Naive thymus-derived CD4-positive, alpha-beta T cell (primary cell): ENCODE measurements around the gene TTC7B. TPM values are rescaled to one million over a fixed set of nuclear protein-coding genes. Genes with fewer than 3 reads are reported as not detected.

ENCODE experiments used
- ATAC-seq: fragments of 150-1000 bp; cut with Tn5 transposase; 2 replicates; pipeline ENCODE4 v1.10.0; 2021; ENCODE audit warnings: mild to moderate bottlenecking, moderate library complexity
- CTCF ChIA-PET: fragments of 350-600 bp; sonication (Branson Sonifier 250); formaldehyde crosslinking; loops from one replicate; lab custom pipeline; 2021; ENCODE audit warnings: antibody characterized with exemption; lab: Charles Lee
- POLR2A ChIA-PET: fragments of 350-600 bp; sonication (Branson Sonifier 250); formaldehyde crosslinking; loops from one replicate; lab custom pipeline; 2021; ENCODE audit warnings: antibody characterized with exemption, inconsistent platforms; lab: Charles Lee
- DNase-seq, 9 donors: peaks; one replicate each; pipeline versions ENCODE4 v3.0.0 to v3.0.0-alpha.2; 2020 to 2022; ENCODE audit warnings: mixed read lengths in 1 of 9
- H3K27ac ChIP-seq: one replicate; pipeline ENCODE4 v1.7.0; 2013; ENCODE audit warnings: mild to moderate bottlenecking, low read depth, low read length, moderate library complexity
- H3K27me3 ChIP-seq, 2 donors: one replicate each; pipeline ENCODE4 v1.7.0; 2013; ENCODE audit warnings: low read length in 2 of 2, mild to moderate bottlenecking in 2 of 2, moderate library complexity in 2 of 2; ENCODE audit not compliant: control insufficient read depth in 2 of 2, insufficient read depth in 2 of 2
- H3K36me3 ChIP-seq, 3 experiments: 1 replicate in 2 of 3; 2 replicates in 1 of 3; pipeline ENCODE4 v1.7.0; 2013; ENCODE audit warnings: low read length in 3 of 3, mild to moderate bottlenecking in 3 of 3, moderate library complexity in 1 of 3; ENCODE audit not compliant: insufficient read depth in 3 of 3, control insufficient read depth in 2 of 3
- H3K4me1 ChIP-seq, 2 donors: one replicate each; pipeline ENCODE4 v1.7.0; 2013; ENCODE audit warnings: low read length in 2 of 2, mild to moderate bottlenecking in 2 of 2, moderate library complexity in 1 of 2; ENCODE audit not compliant: control insufficient read depth in 2 of 2, insufficient read depth in 2 of 2
- H3K4me3 ChIP-seq: 2 replicates; pipeline ENCODE4 v1.7.0; 2013; ENCODE audit warnings: mild to moderate bottlenecking, low read length
- H3K9me3 ChIP-seq, 3 experiments: 1 replicate in 2 of 3; 2 replicates in 1 of 3; pipeline ENCODE4 v1.7.0; 2013; ENCODE audit warnings: low read length in 3 of 3; ENCODE audit not compliant: control insufficient read depth in 2 of 3
- H3K27ac Mint-ChIP-seq, 9 donors: one replicate each; pipeline ENCODE4 v1.8.0; 2020 to 2022; ENCODE audit warnings: mixed read lengths in 9 of 9, mild to moderate bottlenecking in 8 of 9, moderate library complexity in 5 of 9, inconsistent platforms in 2 of 9
- H3K27me3 Mint-ChIP-seq, 5 donors: one replicate each; pipeline ENCODE4 v1.8.0; 2021 to 2022; ENCODE audit warnings: mixed read lengths in 5 of 5, mild to moderate bottlenecking in 1 of 5
- H3K36me3 Mint-ChIP-seq, 5 donors: one replicate each; pipeline ENCODE4 v1.8.0; 2020 to 2022; ENCODE audit warnings: mixed read lengths in 5 of 5, mild to moderate bottlenecking in 3 of 5, inconsistent platforms in 1 of 5
- H3K4me1 Mint-ChIP-seq, 7 donors: one replicate each; pipeline ENCODE4 v1.8.0; 2020 to 2022; ENCODE audit warnings: mixed read lengths in 7 of 7, mild to moderate bottlenecking in 3 of 7, inconsistent platforms in 1 of 7
- H3K4me3 Mint-ChIP-seq, 10 donors: one replicate each; pipeline ENCODE4 v1.8.0; 2020 to 2022; ENCODE audit warnings: mild to moderate bottlenecking in 10 of 10, mixed read lengths in 10 of 10, moderate library complexity in 6 of 10, inconsistent platforms in 2 of 10
- H3K9me3 Mint-ChIP-seq, 11 donors: one replicate each; pipeline ENCODE4 v1.8.0; 2020 to 2022; ENCODE audit warnings: mixed read lengths in 11 of 11, mild to moderate bottlenecking in 4 of 11, inconsistent platforms in 1 of 11, moderate library complexity in 1 of 11
- intact Hi-C, 2 donors: fragments of 100-400 bp; cut with micrococcal nuclease; formaldehyde crosslinking; loops; one replicate each; pipeline ENCODE4 v1.15.1; 2023
- polyA plus RNA-seq, 2 donors: library from polyadenylated mRNA; unstranded; fragments of 300-500 nt; fragmentation: Illumina TruSeq; gene quantifications; one replicate each; pipeline ENCODE4 v1.2.3, GENCODE V29; 2021
- total RNA-seq, 6 experiments: library from RNA in 5 of 6; stranded (reverse) in 5 of 6; gene quantifications; 1 replicate in 5 of 6; 2 replicates in 1 of 6; pipeline ENCODE4 v1.2.3 and lab custom pipeline; 2021 to 2026

Gene TTC7B
- total and polyA plus RNA-seq, 7 experiments from 2014 or later = 0.08 to 9.5 (median 3.4) TPM; not detected in 2

DNA sequence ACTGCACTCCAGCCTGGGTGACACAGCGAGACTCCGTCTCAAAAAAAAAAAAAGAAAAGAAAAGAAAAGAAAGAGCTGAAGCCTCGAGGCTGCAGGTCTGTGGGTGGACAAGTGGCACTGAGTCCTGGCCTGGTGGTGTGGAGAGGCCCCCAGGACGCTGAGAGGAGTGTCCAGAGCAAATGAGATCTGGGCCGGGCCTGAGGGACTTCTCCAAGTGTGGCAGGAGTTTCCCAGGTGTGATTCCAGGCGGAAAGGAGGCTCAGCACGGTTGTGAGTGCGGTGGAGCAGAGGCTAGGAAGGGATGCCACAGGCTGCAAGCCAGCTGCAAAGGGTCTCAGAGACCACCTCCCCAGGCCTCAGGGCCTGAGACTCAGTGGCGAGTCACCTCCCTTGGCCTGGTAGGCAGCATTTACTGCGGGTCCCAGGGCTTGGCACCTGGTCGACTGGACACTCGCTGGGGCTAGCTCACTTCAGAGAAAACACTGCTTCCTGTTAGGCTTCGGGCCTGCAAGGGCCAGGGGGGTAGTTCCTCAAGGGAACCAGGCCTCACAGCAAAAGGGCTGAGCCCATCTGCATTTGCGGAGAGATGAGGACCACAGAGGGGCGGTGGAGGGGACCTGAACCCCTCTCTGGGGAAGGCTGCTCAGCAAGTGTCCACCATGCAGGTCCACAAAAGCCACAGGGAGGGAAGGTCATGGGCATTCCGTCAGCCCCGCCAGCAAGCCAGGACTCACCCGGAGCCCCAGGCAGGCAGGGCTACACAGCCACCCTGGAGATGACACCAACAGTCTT is 11.7 kb downstream of the TTC7B start:
- H3K27ac Mint-ChIP-seq = no peak overlapping the region
- Histone ChIP-seq H3K27ac (no peak overlapping the region), H3K27me3 (no peaks in the 10 kb centered on the region), H3K4me3 (no peak overlapping the region), H3K4me1 (no peaks in the 10 kb centered on the region), H3K36me3 (no peaks in the 10 kb centered on the region), H3K9me3 (no peaks in the 10 kb centered on the region)
- ChIA-PET POLR2A (no interaction called here), CTCF (no interaction called here)
- DNase-seq = no peak
- no peak overlapping the region for H3K4me3 Mint-ChIP-seq
- intact Hi-C loops = no loop called here
- no peaks in the 10 kb centered on the region for H3K27me3 Mint-ChIP-seq
- H3K36me3 Mint-ChIP-seq = peaks cover 0 to 4% (median 0%) of the 10 kb centered on the region in 5 donors
- peaks cover 0 to 8% (median 0%) of the 10 kb centered on the region in 11 donors for H3K9me3 Mint-ChIP-seq
- no peak for ATAC-seq
- H3K4me1 Mint-ChIP-seq = peaks cover 6 to 17% (median 10%) of the 10 kb centered on the region in 7 donors

DNA sequence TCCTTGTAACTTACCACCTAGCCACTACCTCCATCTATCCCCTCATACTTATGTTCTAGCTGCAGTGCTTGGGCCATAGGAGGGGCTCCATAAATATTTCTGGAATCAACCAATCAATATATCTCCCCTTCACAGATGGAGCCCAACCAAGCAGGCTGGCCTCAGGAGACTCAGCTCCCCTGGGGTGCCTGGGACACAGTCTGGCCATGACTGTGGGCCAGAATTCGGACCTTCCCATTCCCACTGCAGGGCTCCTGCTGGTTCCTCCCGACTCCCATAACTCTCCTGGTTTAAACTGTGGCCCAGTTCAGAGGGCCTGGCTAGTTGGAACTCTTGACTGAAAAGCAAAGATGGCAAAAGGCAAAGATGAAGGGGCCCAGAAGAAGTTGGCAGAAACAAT is 13.0 kb downstream of the TTC7B start:
- no peak overlapping the region for H3K4me3 ChIP-seq
- Mint-ChIP-seq H3K4me1 (peaks cover 6 to 20% (median 10%) of the 10 kb centered on the region in 7 donors), H3K4me3 (peak overlapping the region in 1 of 10 donors; percentile 1), H3K36me3 (peaks cover 0 to 9% (median 0%) of the 10 kb centered on the region in 5 donors), H3K27ac (no peak overlapping the region), H3K9me3 (peaks cover 0 to 12% (median 0%) of the 10 kb centered on the region in 11 donors), H3K27me3 (no peaks in the 10 kb centered on the region)
- ChIA-PET CTCF (no interaction called here), POLR2A (no interaction called here)
- intact Hi-C loops = no loop called here
- H3K27ac ChIP-seq = no peak overlapping the region
- ATAC-seq (no peak), DNase-seq (no peak)
- no peaks in the 10 kb centered on the region for H3K27me3 ChIP-seq
- H3K4me1 ChIP-seq = no peaks in the 10 kb centered on the region
- no peaks in the 10 kb centered on the region for H3K36me3 ChIP-seq
- no peaks in the 10 kb centered on the region for H3K9me3 ChIP-seq

GRCh38 chr14:90799420-90799819 is 16.8 kb downstream of the TTC7B start:
- no peak overlapping the region for H3K4me3 ChIP-seq
- H3K4me3 Mint-ChIP-seq = peak overlapping the region in 2 of 10 donors; percentile 23 to 44
- H3K9me3 Mint-ChIP-seq = peaks cover 0 to 12% (median 0%) of the 10 kb centered on the region in 11 donors
- H3K27me3 Mint-ChIP-seq = no peaks in the 10 kb centered on the region
- H3K27me3 ChIP-seq = no peaks in the 10 kb centered on the region
- no peaks in the 10 kb centered on the region for H3K9me3 ChIP-seq
- H3K27ac Mint-ChIP-seq = no peak overlapping the region
- POLR2A ChIA-PET = interaction anchor here (1.6 kb wide), 1 partner anchor 11 kb away, joined by 4 read pairs; no protein-coding TSS in a partner anchor
- H3K36me3 ChIP-seq = no peaks in the 10 kb centered on the region
- H3K4me1 Mint-ChIP-seq = peaks cover 6 to 20% (median 10%) of the 10 kb centered on the region in 7 donors
- no peaks in the 10 kb centered on the region for H3K4me1 ChIP-seq
- no peak overlapping the region for H3K27ac ChIP-seq
- CTCF ChIA-PET = no interaction called here
- intact Hi-C loops = no loop called here
- DNase-seq (no peak), ATAC-seq (no peak)
- peaks cover 0 to 9% (median 0%) of the 10 kb centered on the region in 5 donors for H3K36me3 Mint-ChIP-seq

DNA sequence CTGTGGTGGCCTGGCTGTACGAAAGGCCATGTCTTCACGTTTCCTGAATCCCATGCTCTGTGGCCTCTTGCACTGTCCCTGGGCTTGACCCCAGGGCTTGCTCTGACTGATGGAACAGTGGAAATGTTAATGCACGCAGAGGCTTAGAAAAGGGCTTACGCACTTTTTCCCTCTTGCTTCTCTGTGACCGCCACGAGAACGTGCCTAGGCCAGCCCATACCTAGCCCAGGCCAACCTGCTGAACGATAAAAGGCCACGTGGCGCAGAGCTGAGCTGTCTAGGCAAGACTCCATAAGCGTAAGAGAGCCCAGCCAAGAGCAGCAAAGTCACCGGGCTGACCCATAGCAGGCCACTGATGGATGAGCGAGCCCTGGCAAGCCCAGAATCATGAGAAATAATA is 18.3 kb downstream of the TTC7B start:
- Mint-ChIP-seq H3K4me1 (peaks cover 5 to 14% (median 7%) of the 10 kb centered on the region in 7 donors), H3K27me3 (no peaks in the 10 kb centered on the region), H3K4me3 (no peak overlapping the region), H3K36me3 (peaks cover 0 to 9% (median 0%) of the 10 kb centered on the region in 5 donors), H3K27ac (no peak overlapping the region), H3K9me3 (peaks cover 0 to 12% (median 0%) of the 10 kb centered on the region in 11 donors)
- Histone ChIP-seq H3K9me3 (no peaks in the 10 kb centered on the region), H3K27ac (no peak overlapping the region), H3K27me3 (no peaks in the 10 kb centered on the region), H3K36me3 (no peaks in the 10 kb centered on the region), H3K4me3 (no peak overlapping the region), H3K4me1 (no peaks in the 10 kb centered on the region)
- DNase-seq = no peak
- CTCF ChIA-PET = no interaction called here
- POLR2A ChIA-PET = interaction anchor here (1.6 kb wide), 1 partner anchor 9 kb away, joined by 4 read pairs; no protein-coding TSS in a partner anchor
- intact Hi-C loops = no loop called here
- ATAC-seq = no peak

DNA sequence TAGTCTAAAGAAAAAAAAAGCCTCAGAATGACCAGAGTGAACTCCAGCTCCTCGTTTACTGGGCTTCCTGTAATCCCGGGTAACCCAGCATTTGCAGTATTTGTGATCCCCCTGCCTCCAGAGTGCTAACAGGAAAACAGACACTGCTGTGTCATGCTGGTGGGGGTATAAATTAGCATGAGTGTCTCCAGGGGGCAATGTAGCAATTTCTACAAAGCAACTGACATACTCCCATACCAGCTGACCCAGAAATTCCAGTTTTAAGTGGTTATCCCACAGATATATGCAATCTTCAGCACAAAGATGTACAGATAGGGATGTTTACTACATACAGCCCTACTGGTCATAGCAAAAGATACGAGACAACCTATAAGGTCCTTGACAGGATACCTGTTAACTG is 18.8 kb downstream of the TTC7B start:
- Mint-ChIP-seq H3K9me3 (peaks cover 0 to 11% (median 0%) of the 10 kb centered on the region in 11 donors), H3K4me1 (peaks cover 5 to 16% (median 7%) of the 10 kb centered on the region in 7 donors), H3K27ac (no peak overlapping the region), H3K27me3 (no peaks in the 10 kb centered on the region), H3K4me3 (no peak overlapping the region), H3K36me3 (peaks cover 0 to 9% (median 0%) of the 10 kb centered on the region in 5 donors)
- POLR2A ChIA-PET = no interaction called here
- Histone ChIP-seq H3K36me3 (no peaks in the 10 kb centered on the region), H3K27me3 (no peaks in the 10 kb centered on the region), H3K27ac (no peak overlapping the region), H3K9me3 (no peaks in the 10 kb centered on the region), H3K4me1 (no peaks in the 10 kb centered on the region), H3K4me3 (no peak overlapping the region)
- ATAC-seq (no peak), DNase-seq (no peak)
- CTCF ChIA-PET = no interaction called here
- intact Hi-C loops = no loop called here

DNA sequence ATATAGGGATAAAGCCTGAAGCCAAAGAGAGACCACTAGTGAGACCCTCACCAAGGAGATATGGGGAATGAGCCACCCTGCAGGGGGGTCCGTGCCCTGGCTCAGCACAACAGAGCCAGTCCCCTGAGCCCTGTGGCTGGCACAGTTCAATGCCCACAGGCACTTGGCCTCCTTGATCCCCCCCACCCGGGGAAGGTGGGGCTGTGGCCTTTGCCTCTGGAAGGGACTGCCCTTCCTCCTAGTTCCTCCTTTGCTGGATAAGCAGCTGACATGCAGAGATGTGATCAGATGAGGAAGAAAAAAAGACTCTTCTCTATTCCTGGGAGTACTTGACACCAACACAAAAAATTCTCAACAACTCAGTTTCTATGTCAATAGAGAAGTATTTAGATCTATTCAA is 19.9 kb downstream of the TTC7B start:
- Mint-ChIP-seq H3K4me1 (peaks cover 3 to 10% (median 4%) of the 10 kb centered on the region in 7 donors), H3K27me3 (no peaks in the 10 kb centered on the region), H3K9me3 (peaks cover 0 to 6% (median 0%) of the 10 kb centered on the region in 11 donors), H3K36me3 (peaks cover 0 to 7% (median 0%) of the 10 kb centered on the region in 5 donors), H3K4me3 (no peak overlapping the region), H3K27ac (no peak overlapping the region)
- POLR2A ChIA-PET = no interaction called here
- no peaks in the 10 kb centered on the region for H3K27me3 ChIP-seq
- no peak overlapping the region for H3K27ac ChIP-seq
- intact Hi-C loops = no loop called here
- H3K4me3 ChIP-seq = no peak overlapping the region
- CTCF ChIA-PET = no interaction called here
- DNase-seq (no peak), ATAC-seq (peak; percentile 74)
- H3K4me1 ChIP-seq = no peaks in the 10 kb centered on the region
- H3K36me3 ChIP-seq = no peaks in the 10 kb centered on the region
- H3K9me3 ChIP-seq = no peaks in the 10 kb centered on the region
